K562 (cell line): ENCODE measurements around the gene CCDC136. TPM values are rescaled to one million over a fixed set of nuclear protein-coding genes. Genes with fewer than 3 reads are reported as not detected.
A peak's percentile ranks its signal among the peaks of the same experiment; 100 is the strongest.

Experiments
- GATA2 ChIP-seq: sonication (generic); formaldehyde crosslinking; IDR thresholded peaks from 2 replicates; pipeline ENCODE4 v1.4.0; 2020; ENCODE audit warnings: mild to moderate bottlenecking, missing genetic modification reagents
- HOXB6 ChIP-seq: fragments of 250-450 bp; sonication (Bioruptor Pico); IDR thresholded peaks from 2 replicates; pipeline ENCODE4 v1.5.1; 2022; ENCODE audit warnings: mild to moderate bottlenecking, borderline replicate concordance
- KLF16 ChIP-seq: IDR thresholded peaks from 2 replicates; pipeline ENCODE4 v1.6.1; 2016; ENCODE audit warnings: antibody characterized with exemption
- POLR2B ChIP-seq: fragments of 450-650 bp; IDR thresholded peaks from 2 replicates; pipeline ENCODE4 v1.6.1; 2018; ENCODE audit warnings: low read depth; ENCODE audit not compliant: partially characterized antibody
- RBM39 ChIP-seq: fragments of 200-400 bp; formaldehyde crosslinking; optimal IDR thresholded peaks from 2 replicates; pipeline ENCODE3; 2018; ENCODE audit warnings: low read depth, low read length
- SP2 ChIP-seq: IDR thresholded peaks from 2 replicates; pipeline ENCODE4 v1.6.1; 2011; ENCODE audit warnings: mild to moderate bottlenecking, low read depth, low read length, moderate library complexity; ENCODE audit not compliant: poor library complexity, severe bottlenecking; ENCODE audit errors: extremely low read depth
- TEAD2 ChIP-seq: fragments of 450-650 bp; IDR thresholded peaks from 2 replicates; pipeline ENCODE4 v1.6.1; 2016; ENCODE audit warnings: missing genetic modification characterization, control low read depth, missing compliant biosample characterization
- ZFX ChIP-seq: sonication (generic); formaldehyde crosslinking; IDR thresholded peaks from 2 replicates; pipeline ENCODE4 v1.8.0; 2022; ENCODE audit warnings: mild to moderate bottlenecking, missing genetic modification reagents, moderate library complexity
- ZNF583 ChIP-seq: fragments of 250-450 bp; sonication (Bioruptor Pico); IDR thresholded peaks from 2 replicates; pipeline ENCODE4 v1.4.0; 2020
- ZNF75A ChIP-seq: fragments of 450-650 bp; formaldehyde crosslinking; IDR thresholded peaks from 2 replicates; pipeline ENCODE4 v1.4.0; 2020; ENCODE audit warnings: mild to moderate bottlenecking
- ZNF764 ChIP-seq: fragments of 250-450 bp; sonication (Bioruptor Pico); IDR thresholded peaks from 2 replicates; pipeline ENCODE4 v1.4.0; 2020; ENCODE audit warnings: low read depth, mild to moderate bottlenecking, moderate library complexity
- polyA plus RNA-seq, 8 experiments: library from polyadenylated mRNA; depleted of rRNA in 4 of 8; stranded (reverse) in 5 of 8; unstranded in 3 of 8; fragments of >200 nt; fragmentation: Nextera tagmentation in 2 of 8; fragmentation: Illumina TruSeq in 1 of 8; extraction: Ambion mirVana in 2 of 8; extraction: Trizol in 1 of 8; gene quantifications; 2 replicates each; pipeline versions ENCODE4 v1.2.1 to v1.2.3, GENCODE V29; 2011 to 2014; ENCODE audit warnings: inconsistent platforms in 1 of 8, missing spikeins in 1 of 8
- total RNA-seq, 7 experiments: library from RNA; depleted of rRNA in 6 of 7; stranded (reverse); fragments of >200 nt in 6 of 7; fragmentation: Illumina TruSeq in 2 of 7; extraction: Trizol in 2 of 7; gene quantifications; 2 replicates each; pipeline versions ENCODE4 v1.2.1 to v1.2.3, GENCODE V29; 2011 to 2021; ENCODE audit warnings: low replicate concordance in 1 of 7
- TF ChIP-seq, protein P1 (sequence below): IDR thresholded peaks from 3 replicates; pipeline ENCODE4 v1.6.1; 2011; ENCODE audit warnings: borderline replicate concordance, mild to moderate bottlenecking, moderate library complexity; ENCODE audit not compliant: insufficient read length; ENCODE audit errors: extremely low read depth
- TF ChIP-seq, protein P2 (sequence below): fragments of 450-650 bp; IDR thresholded peaks from 2 replicates; pipeline ENCODE4 v1.6.1; 2017; ENCODE audit warnings: antibody characterized with exemption
- TF ChIP-seq, protein P3 (sequence below): fragments of 450-650 bp; formaldehyde crosslinking; IDR thresholded peaks from 2 replicates; pipeline ENCODE4 v1.4.0; 2020; ENCODE audit warnings: mild to moderate bottlenecking
- TF ChIP-seq, protein P4 (sequence below): sonication (generic); formaldehyde crosslinking; IDR thresholded peaks from 2 replicates; pipeline ENCODE4 v1.8.1; 2023; ENCODE audit warnings: mild to moderate bottlenecking, missing genetic modification reagents
- TF ChIP-seq, protein P5 (sequence below): sonication (generic); formaldehyde crosslinking; IDR thresholded peaks from 2 replicates; pipeline ENCODE4 v1.4.0; 2020; ENCODE audit warnings: mild to moderate bottlenecking, missing genetic modification reagents

CCDC136 gene
- total and polyA plus RNA-seq, 9 of the 15 experiments (the other 6 are each of a cell fraction or from before 2014, with no cell fraction given), result 2.4 to 40.8 (median 26.5) TPM

DNA sequence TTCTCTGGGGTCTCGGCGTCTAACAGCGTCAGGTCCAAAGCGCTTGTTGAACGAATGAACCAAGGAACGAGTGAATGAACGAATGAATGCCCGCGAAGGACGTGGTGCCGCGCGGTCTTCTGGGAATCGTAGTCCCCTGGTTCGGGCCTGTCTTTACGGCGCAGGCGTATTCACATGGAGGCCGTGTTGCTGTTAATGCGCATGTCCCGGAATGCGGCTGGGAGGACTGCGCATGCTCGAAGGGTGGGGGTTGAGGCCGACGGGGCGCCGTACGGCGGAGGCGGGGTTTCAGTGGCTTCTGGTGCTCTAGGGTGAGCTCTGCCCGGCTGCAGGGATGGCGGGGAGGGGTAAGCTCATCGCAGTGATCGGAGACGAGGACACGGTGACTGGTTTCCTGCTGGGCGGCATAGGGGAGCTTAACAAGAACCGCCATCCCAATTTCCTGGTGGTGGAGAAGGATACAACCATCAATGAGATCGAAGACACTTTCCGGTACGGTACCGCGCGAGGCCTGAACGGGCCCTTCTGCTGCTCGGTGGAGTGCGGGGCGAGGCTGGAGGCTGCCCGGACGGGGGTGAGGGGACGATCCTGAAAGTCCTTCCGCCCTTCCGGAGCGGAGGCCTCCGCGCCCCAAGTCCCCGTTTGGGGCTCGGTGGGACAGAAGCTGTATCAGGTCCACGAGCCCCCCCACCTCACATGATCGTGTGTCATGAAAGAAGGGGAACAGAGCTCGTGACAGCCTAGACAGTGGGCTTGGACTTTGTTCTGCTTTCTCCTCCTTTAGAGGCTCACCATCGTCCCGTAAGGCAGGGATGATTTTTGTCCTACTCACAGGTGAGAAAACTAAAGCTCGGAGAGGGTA lies 71.0 kb downstream of the CCDC136 start, which contains the start of gene ATP6V1F (continued):
- TF ChIP-seq, protein P1, sequence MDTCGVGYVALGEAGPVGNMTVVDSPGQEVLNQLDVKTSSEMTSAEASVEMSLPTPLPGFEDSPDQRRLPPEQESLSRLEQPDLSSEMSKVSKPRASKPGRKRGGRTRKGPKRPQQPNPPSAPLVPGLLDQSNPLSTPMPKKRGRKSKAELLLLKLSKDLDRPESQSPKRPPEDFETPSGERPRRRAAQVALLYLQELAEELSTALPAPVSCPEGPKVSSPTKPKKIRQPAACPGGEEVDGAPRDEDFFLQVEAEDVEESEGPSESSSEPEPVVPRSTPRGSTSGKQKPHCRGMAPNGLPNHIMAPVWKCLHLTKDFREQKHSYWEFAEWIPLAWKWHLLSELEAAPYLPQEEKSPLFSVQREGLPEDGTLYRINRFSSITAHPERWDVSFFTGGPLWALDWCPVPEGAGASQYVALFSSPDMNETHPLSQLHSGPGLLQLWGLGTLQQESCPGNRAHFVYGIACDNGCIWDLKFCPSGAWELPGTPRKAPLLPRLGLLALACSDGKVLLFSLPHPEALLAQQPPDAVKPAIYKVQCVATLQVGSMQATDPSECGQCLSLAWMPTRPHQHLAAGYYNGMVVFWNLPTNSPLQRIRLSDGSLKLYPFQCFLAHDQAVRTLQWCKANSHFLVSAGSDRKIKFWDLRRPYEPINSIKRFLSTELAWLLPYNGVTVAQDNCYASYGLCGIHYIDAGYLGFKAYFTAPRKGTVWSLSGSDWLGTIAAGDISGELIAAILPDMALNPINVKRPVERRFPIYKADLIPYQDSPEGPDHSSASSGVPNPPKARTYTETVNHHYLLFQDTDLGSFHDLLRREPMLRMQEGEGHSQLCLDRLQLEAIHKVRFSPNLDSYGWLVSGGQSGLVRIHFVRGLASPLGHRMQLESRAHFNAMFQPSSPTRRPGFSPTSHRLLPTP, result no peak
- no peak for TF ChIP-seq ZNF583 (CRISPR knock-in tag)
- TF ChIP-seq, protein P2, sequence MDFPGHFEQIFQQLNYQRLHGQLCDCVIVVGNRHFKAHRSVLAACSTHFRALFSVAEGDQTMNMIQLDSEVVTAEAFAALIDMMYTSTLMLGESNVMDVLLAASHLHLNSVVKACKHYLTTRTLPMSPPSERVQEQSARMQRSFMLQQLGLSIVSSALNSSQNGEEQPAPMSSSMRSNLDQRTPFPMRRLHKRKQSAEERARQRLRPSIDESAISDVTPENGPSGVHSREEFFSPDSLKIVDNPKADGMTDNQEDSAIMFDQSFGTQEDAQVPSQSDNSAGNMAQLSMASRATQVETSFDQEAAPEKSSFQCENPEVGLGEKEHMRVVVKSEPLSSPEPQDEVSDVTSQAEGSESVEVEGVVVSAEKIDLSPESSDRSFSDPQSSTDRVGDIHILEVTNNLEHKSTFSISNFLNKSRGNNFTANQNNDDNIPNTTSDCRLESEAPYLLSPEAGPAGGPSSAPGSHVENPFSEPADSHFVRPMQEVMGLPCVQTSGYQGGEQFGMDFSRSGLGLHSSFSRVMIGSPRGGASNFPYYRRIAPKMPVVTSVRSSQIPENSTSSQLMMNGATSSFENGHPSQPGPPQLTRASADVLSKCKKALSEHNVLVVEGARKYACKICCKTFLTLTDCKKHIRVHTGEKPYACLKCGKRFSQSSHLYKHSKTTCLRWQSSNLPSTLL, result no peak
- peak; percentile 88 for TF ChIP-seq ZFX (CRISPR knock-in tag)
- TF ChIP-seq GATA2 (CRISPR knock-in tag), result no peak
- no peak for TF ChIP-seq RBM39
- TF ChIP-seq KLF16, result no peak
- TF ChIP-seq, protein P3, sequence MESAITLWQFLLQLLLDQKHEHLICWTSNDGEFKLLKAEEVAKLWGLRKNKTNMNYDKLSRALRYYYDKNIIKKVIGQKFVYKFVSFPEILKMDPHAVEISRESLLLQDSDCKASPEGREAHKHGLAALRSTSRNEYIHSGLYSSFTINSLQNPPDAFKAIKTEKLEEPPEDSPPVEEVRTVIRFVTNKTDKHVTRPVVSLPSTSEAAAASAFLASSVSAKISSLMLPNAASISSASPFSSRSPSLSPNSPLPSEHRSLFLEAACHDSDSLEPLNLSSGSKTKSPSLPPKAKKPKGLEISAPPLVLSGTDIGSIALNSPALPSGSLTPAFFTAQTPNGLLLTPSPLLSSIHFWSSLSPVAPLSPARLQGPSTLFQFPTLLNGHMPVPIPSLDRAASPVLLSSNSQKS, result no peak
- TF ChIP-seq, protein P4, sequence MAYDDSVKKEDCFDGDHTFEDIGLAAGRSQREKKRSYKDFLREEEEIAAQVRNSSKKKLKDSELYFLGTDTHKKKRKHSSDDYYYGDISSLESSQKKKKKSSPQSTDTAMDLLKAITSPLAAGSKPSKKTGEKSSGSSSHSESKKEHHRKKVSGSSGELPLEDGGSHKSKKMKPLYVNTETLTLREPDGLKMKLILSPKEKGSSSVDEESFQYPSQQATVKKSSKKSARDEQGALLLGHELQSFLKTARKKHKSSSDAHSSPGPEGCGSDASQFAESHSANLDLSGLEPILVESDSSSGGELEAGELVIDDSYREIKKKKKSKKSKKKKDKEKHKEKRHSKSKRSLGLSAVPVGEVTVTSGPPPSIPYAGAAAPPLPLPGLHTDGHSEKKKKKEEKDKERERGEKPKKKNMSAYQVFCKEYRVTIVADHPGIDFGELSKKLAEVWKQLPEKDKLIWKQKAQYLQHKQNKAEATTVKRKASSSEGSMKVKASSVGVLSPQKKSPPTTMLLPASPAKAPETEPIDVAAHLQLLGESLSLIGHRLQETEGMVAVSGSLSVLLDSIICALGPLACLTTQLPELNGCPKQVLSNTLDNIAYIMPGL (CRISPR knock-in tag), result peak; percentile 77; the same call in 1 of the 2 replicates
- TF ChIP-seq ZNF764, result no peak
- TF ChIP-seq HOXB6, result no peak
- no peak for TF ChIP-seq TEAD2 (tag)
- TF ChIP-seq POLR2B, result peak; percentile 92
- TF ChIP-seq, protein P5, sequence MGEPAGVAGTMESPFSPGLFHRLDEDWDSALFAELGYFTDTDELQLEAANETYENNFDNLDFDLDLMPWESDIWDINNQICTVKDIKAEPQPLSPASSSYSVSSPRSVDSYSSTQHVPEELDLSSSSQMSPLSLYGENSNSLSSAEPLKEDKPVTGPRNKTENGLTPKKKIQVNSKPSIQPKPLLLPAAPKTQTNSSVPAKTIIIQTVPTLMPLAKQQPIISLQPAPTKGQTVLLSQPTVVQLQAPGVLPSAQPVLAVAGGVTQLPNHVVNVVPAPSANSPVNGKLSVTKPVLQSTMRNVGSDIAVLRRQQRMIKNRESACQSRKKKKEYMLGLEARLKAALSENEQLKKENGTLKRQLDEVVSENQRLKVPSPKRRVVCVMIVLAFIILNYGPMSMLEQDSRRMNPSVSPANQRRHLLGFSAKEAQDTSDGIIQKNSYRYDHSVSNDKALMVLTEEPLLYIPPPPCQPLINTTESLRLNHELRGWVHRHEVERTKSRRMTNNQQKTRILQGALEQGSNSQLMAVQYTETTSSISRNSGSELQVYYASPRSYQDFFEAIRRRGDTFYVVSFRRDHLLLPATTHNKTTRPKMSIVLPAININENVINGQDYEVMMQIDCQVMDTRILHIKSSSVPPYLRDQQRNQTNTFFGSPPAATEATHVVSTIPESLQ, result 0 out of 2 replicates have a peak, but pooled peaks have one; percentile 72
- TF ChIP-seq SP2, result no peak
- TF ChIP-seq ZNF75A, result 0 out of 2 replicates have a peak, but pooled peaks have one; percentile 7
